Natural killer cell (primary cell): ENCODE results near the gene UBL4B. TPM values are rescaled to one million over a fixed set of nuclear protein-coding genes. Genes with fewer than 3 reads are reported as not detected.

Source experiments
- ATAC-seq, 3 donors: fragments of 150-1000 bp in 2 of 3; fragments of 200-7000 bp in 1 of 3; cut with Tn5 transposase; 1 replicate in 1 of 3; 2 replicates in 2 of 3; pipeline ENCODE4 v1.10.0; 2021; ENCODE audit warnings: mild to moderate bottlenecking in 2 of 3, moderate library complexity in 2 of 3
- DNase-seq, 2 donors: peaks; one replicate each; pipeline versions ENCODE4 v3.0.0 to v3.0.0-alpha.2; 2013 to 2021; ENCODE audit warnings: mixed read lengths in 1 of 2
- H3K27ac ChIP-seq: one replicate; pipeline ENCODE4 v1.5.1; 2013; ENCODE audit warnings: mild to moderate bottlenecking, low read length
- H3K27me3 ChIP-seq: one replicate; pipeline ENCODE4 v1.6.1; 2013; ENCODE audit warnings: low read length; ENCODE audit not compliant: control insufficient read depth, insufficient read depth
- H3K36me3 ChIP-seq: one replicate; pipeline ENCODE4 v1.6.1; 2013; ENCODE audit warnings: low read length; ENCODE audit not compliant: control insufficient read depth, insufficient read depth
- H3K4me1 ChIP-seq: one replicate; pipeline ENCODE4 v1.6.1; 2013; ENCODE audit warnings: low read length; ENCODE audit not compliant: control insufficient read depth, insufficient read depth
- H3K4me3 ChIP-seq: one replicate; pipeline ENCODE4 v1.5.1; 2013; ENCODE audit warnings: low read length
- H3K9me3 ChIP-seq: one replicate; pipeline ENCODE4 v1.6.1; 2013; ENCODE audit warnings: low read length; ENCODE audit not compliant: control insufficient read depth, insufficient read depth
- H3K27ac Mint-ChIP-seq, 2 donors: one replicate each; pipeline ENCODE4 v1.8.0; 2022; ENCODE audit warnings: mild to moderate bottlenecking in 2 of 2, mixed read lengths in 2 of 2, moderate library complexity in 1 of 2
- H3K27me3 Mint-ChIP-seq, 2 donors: one replicate each; pipeline ENCODE4 v1.8.0; 2022; ENCODE audit warnings: low read depth in 2 of 2, mixed read lengths in 2 of 2
- H3K36me3 Mint-ChIP-seq: one replicate; pipeline ENCODE4 v1.8.0; 2022; ENCODE audit warnings: mixed read lengths
- H3K4me1 Mint-ChIP-seq, 2 donors: one replicate each; pipeline ENCODE4 v1.8.0; 2022; ENCODE audit warnings: mixed read lengths in 2 of 2
- H3K4me3 Mint-ChIP-seq: one replicate; pipeline ENCODE4 v1.8.0; 2022; ENCODE audit warnings: mild to moderate bottlenecking, moderate library complexity, mixed read lengths
- H3K9me3 Mint-ChIP-seq, 2 donors: one replicate each; pipeline ENCODE4 v1.8.0; 2022; ENCODE audit warnings: mixed read lengths in 2 of 2
- WGBS: methylation state at CpG from one replicate; pipeline ENCODE4 v1.1.7; 2013; ENCODE audit warnings: missing lambda C conversion rate; ENCODE audit not compliant: insufficient coverage; 5-methylcytosine and 5-hydroxymethylcytosine counted together
- intact Hi-C: fragments of 100-400 bp; cut with micrococcal nuclease; formaldehyde crosslinking; loops from one replicate; pipeline ENCODE4 v1.14.2; 2022
- total RNA-seq, 4 donors: library from RNA; stranded (reverse); fragments of 120-200 nt in 1 of 4; gene quantifications; one replicate each; pipeline versions ENCODE4 v1.2.3 to v1.2.4, GENCODE V29; 2013 to 2022
- TF ChIP-seq, protein P1 (sequence below): fragments of 200-600 bp; IDR thresholded peaks from one replicate; pipeline ENCODE4 v1.8.0; 2022; ENCODE audit warnings: antibody characterized with exemption

UBL4B gene
- total RNA-seq, 3 donors from 2014 or later (not counting 1 experiment from before 2014, with no cell fraction given), result not detected

GRCh38 chr1:110102081-110102480 is 10.2 kb upstream of the UBL4B start:
- no peak overlapping the region for H3K4me3 Mint-ChIP-seq
- H3K27ac Mint-ChIP-seq, result no peak overlapping the region
- no peaks in the 10 kb centered on the region for H3K36me3 ChIP-seq
- ATAC-seq, result no peak
- TF ChIP-seq, protein P1, sequence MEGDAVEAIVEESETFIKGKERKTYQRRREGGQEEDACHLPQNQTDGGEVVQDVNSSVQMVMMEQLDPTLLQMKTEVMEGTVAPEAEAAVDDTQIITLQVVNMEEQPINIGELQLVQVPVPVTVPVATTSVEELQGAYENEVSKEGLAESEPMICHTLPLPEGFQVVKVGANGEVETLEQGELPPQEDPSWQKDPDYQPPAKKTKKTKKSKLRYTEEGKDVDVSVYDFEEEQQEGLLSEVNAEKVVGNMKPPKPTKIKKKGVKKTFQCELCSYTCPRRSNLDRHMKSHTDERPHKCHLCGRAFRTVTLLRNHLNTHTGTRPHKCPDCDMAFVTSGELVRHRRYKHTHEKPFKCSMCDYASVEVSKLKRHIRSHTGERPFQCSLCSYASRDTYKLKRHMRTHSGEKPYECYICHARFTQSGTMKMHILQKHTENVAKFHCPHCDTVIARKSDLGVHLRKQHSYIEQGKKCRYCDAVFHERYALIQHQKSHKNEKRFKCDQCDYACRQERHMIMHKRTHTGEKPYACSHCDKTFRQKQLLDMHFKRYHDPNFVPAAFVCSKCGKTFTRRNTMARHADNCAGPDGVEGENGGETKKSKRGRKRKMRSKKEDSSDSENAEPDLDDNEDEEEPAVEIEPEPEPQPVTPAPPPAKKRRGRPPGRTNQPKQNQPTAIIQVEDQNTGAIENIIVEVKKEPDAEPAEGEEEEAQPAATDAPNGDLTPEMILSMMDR, result no peak
- 67% methylated on average over 6 of the region's 7 CpGs for WGBS
- H3K27ac ChIP-seq, result no peak overlapping the region
- no peaks in the 10 kb centered on the region for H3K4me1 ChIP-seq
- H3K36me3 Mint-ChIP-seq, result no peaks in the 10 kb centered on the region
- peaks cover 5 to 6% of the 10 kb centered on the region in 2 donors for H3K4me1 Mint-ChIP-seq
- H3K9me3 ChIP-seq, result no peaks in the 10 kb centered on the region
- H3K27me3 ChIP-seq, result no peaks in the 10 kb centered on the region
- H3K27me3 Mint-ChIP-seq, result no peaks in the 10 kb centered on the region
- no peaks in the 10 kb centered on the region for H3K9me3 Mint-ChIP-seq
- no peak overlapping the region for H3K4me3 ChIP-seq
- intact Hi-C loops, result no loop called here
- DNase-seq, result no peak

DNA sequence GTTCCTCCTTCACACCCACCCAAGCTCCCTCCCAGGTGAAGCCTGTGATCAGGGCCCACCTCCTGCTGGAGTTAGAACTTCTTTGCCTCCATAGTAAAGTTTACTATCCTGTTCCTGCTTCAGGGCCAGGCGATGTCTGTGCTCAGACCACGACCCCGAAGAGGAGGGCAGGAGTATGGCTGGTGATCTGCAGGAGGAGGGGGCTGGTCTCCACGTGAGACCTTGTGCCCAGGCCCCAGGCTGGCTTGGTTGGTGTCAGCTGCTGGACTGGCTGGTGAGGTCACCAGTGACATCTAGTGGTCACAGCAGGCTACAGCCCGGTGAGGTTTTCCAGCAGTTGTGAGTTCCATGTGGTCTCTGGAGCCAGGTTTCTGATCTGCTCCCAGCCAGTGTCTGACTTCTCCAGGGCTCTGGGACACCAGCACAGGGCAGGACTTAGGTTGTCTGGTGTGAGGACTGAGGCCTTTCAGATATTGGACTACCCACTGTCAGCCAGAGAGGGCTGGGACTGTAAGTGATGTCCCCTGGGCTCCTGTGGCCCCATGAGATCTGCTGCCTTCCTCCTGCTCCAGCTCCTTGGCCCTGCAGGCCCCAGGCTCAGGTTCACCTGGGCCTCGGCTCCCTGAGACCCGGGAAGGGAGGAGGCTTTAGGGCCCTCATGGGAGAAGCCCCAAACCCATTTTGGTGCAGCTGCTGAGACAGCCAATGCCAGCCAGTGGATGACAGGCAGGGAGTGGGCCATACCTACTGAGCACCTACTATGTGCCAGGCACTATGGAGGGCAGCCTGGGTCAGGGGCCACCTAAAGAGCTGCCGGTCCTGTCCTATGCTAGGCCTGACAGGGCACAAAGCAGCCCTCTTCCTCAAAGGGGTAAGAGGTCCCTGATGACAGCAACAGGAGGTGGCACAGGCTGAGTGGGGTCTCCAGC is 6.0 kb upstream of the UBL4B start:
- Histone ChIP-seq H3K27me3 (no peaks in the 10 kb centered on the region), H3K36me3 (no peaks in the 10 kb centered on the region), H3K9me3 (no peaks in the 10 kb centered on the region), H3K4me3 (no peak overlapping the region), H3K4me1 (no peaks in the 10 kb centered on the region), H3K27ac (no peak overlapping the region)
- no peaks in the 10 kb centered on the region for H3K36me3 Mint-ChIP-seq
- peaks cover 5 to 6% of the 10 kb centered on the region in 2 donors for H3K4me1 Mint-ChIP-seq
- H3K4me3 Mint-ChIP-seq, result no peak overlapping the region
- H3K9me3 Mint-ChIP-seq, result no peaks in the 10 kb centered on the region
- intact Hi-C loops, result loop anchor here (5.0 kb wide), 1 partner anchor 54 kb away; no protein-coding TSS in a partner anchor
- ATAC-seq, result peak; percentile 71 to 94 (median 89)
- DNase-seq, result peak; percentile 37 to 76
- WGBS, result 25% methylated on average over 8 of the region's 8 CpGs
- H3K27ac Mint-ChIP-seq, result no peak overlapping the region
- TF ChIP-seq, protein P1, result peak; percentile 75
- H3K27me3 Mint-ChIP-seq, result peaks cover 9 to 11% of the 10 kb centered on the region in 2 donors

DNA sequence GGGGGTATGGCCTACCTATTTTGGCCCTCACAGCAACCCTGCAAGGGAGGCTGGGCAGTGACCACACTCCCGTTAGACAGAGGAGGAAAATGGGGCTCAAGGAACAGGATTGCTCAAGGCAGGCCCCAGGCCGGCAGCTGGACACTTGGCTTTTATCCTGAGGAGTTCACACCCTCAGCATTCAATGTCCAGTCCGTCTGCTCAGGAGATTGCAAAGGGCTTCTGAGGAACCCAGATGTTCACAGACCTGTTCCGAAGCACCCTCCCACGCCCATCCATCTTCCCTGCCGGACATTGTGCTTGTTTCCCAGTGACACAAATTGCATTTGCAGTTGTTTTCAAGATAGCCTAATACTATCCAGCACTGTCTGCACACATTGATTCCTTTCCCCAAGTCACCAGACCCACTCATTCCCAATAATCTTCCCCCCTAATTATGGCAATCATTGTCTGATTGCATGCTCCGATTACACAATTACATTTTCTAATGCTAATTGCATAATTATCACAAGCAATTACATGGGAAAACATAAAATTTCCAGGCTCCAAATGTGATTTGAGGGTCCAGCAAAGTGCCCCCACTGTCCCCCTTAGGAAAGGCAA is 4.3 kb upstream of the UBL4B start:
- Mint-ChIP-seq H3K27ac (no peak overlapping the region), H3K36me3 (no peaks in the 10 kb centered on the region), H3K9me3 (no peaks in the 10 kb centered on the region), H3K4me1 (no peaks in the 10 kb centered on the region), H3K27me3 (peaks cover 14 to 21% of the 10 kb centered on the region in 2 donors), H3K4me3 (no peak overlapping the region)
- DNase-seq (no peak), ATAC-seq (no peak)
- Histone ChIP-seq H3K4me1 (no peaks in the 10 kb centered on the region), H3K27me3 (no peaks in the 10 kb centered on the region), H3K4me3 (no peak overlapping the region), H3K36me3 (no peaks in the 10 kb centered on the region), H3K27ac (no peak overlapping the region), H3K9me3 (no peaks in the 10 kb centered on the region)
- WGBS, result 78% methylated on average over 7 of the region's 7 CpGs
- intact Hi-C loops, result loop anchor here (5.0 kb wide), 1 partner anchor 56 kb away; no protein-coding TSS in a partner anchor
- TF ChIP-seq, protein P1, result no peak
